Heart left ventricle (tissue), 13 donors: ENCODE data around the gene HMGCR.

Experiments used
- CTCF ChIP-seq, 12 donors: fragments of 200-600 bp; sonication (generic) in 4 of 12; IDR thresholded peaks; one replicate each; pipeline versions ENCODE4 v1.5.0 to v1.8.0; 2018 to 2022; ENCODE audit warnings: antibody characterized with exemption in 12 of 12, mild to moderate bottlenecking in 5 of 12
- POLR2A ChIP-seq, 2 donors: fragments of 450-650 bp; IDR thresholded peaks; one replicate each; pipeline ENCODE4 v1.6.1; 2017; ENCODE audit warnings: antibody characterized with exemption in 2 of 2, mild to moderate bottlenecking in 2 of 2, moderate library complexity in 2 of 2
- donor health status: ischemic (EF 13 %, LVEDD 7.1; RV severe dilation, severe dysfunction).
- donor health status: DM: no; HTN: yes; CAD: no.
- donor health status: DM: no; HTN: no; CAD: no.
- donor health status: ischemic (EF 25% LVEDD 6.9; RV normal size, moderate dysfunction).
- donor health status: ischemic (EF 25% LVEDD 5.7; RV mildly dilated, moderate dysfunction).
- donor health status: ischemic (EF 35%, LVEDD 5.7; RV mildly dilated, moderate dysfunction).
- donor health status: nonischemic (EF 11% LVEDD 7.7; RV severe dilation, severe dysfunction).
- donor health status: DM: yes; HTN: yes; CAD: no.
- donor health status: PGD.
- donor health status: ischemic (EF 29% LVEDD 5.4; RV normal size, mild dysfunction).
- donor health status: nonischemic (EF 23%, LVEDD 6.1; RV moderate dilation, normal function).

GRCh38 chr5:75322066-75322465, 15.0 kb upstream of the HMGCR start:
- TF ChIP-seq CTCF (IDR thresholded peaks at IDR 0.05) (no peak), POLR2A (IDR thresholded peaks at IDR 0.05) (no peak)
